ENCODE data around the gene MROH8.

The MROH8 gene

DNA sequence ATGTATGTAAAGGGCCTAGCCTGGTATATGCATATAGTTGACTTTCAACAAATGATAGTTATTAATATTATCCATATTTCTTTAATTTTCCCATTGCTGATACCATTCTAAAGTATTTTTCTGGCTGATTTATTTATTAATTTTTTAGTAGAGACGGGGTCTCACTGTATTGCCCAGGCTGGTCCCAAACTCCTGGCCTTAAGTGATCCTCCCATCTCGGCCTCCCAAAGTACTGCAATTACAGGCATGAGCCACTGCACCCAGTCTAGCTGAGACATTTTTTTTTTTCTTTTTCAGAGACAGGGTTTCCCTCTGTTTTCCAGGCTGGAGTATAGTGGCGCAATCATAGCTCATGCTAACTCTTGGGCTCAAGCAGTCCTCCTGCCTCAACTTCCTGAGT, 29.8 kb upstream of the MROH8 start:
- Histone ChIP-seq H3K79me2 (ENCODE audit: insufficient read depth, low read length) (no peaks in the 10 kb centered on the region), H4K20me1 (ENCODE audit: insufficient read depth, low read length) (no peaks in the 10 kb centered on the region), H3K9me3 (ENCODE audit: low read length) (no peaks in the 10 kb centered on the region), H3K4me2 (ENCODE audit: low read length) (no peak overlapping the region), H3F3A (ENCODE audit: insufficient read depth, low read length) (no peaks in the 10 kb centered on the region), H3K9ac (ENCODE audit: low read length) (no peak overlapping the region), H2AFZ (ENCODE audit: low read length) (no peak overlapping the region), H3K27me3 (ENCODE audit: insufficient read depth, low read length) (no peaks in the 10 kb centered on the region), H3K9me2 (ENCODE audit: low read depth, low read length) (no peaks in the 10 kb centered on the region), H3K27ac (ENCODE audit: low read depth, low read length, poor library complexity, severe bottlenecking) (no peak overlapping the region), H3K4me1 (ENCODE audit: insufficient read depth, low read length, severe bottlenecking) (no peaks in the 10 kb centered on the region), H3K36me3 (ENCODE audit: insufficient read depth, low read length) (peaks cover 88% of the 10 kb centered on the region), H3K4me3 (ENCODE audit: low read depth, low read length, poor library complexity, severe bottlenecking) (no peak overlapping the region)
- TF ChIP-seq, protein P1, sequence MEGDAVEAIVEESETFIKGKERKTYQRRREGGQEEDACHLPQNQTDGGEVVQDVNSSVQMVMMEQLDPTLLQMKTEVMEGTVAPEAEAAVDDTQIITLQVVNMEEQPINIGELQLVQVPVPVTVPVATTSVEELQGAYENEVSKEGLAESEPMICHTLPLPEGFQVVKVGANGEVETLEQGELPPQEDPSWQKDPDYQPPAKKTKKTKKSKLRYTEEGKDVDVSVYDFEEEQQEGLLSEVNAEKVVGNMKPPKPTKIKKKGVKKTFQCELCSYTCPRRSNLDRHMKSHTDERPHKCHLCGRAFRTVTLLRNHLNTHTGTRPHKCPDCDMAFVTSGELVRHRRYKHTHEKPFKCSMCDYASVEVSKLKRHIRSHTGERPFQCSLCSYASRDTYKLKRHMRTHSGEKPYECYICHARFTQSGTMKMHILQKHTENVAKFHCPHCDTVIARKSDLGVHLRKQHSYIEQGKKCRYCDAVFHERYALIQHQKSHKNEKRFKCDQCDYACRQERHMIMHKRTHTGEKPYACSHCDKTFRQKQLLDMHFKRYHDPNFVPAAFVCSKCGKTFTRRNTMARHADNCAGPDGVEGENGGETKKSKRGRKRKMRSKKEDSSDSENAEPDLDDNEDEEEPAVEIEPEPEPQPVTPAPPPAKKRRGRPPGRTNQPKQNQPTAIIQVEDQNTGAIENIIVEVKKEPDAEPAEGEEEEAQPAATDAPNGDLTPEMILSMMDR (IDR thresholded peaks at IDR 0.05; ENCODE audit: low read length) = no peak
- TF ChIP-seq EZH2 (IDR thresholded peaks at IDR 0.05; ENCODE audit: borderline replicate concordance, low read length) = no peak

DNA sequence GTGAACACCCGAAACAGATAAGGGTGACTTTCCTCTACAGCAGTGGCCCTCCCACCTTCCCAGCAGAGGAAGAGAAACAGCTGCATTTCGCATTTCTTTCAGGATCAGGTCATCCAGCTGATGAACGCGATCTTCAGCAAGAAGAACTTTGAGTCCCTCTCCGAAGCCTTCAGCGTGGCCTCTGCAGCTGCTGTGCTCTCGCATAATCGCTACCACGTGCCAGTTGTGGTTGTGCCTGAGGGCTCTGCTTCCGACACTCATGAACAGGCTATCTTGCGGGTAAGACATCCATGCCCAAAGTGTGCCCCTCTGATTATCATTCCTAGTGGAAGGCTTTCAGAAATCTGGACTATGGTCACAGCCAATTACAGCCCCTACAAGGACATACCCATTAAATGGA, 27.8 kb upstream of the MROH8 start:
- Histone ChIP-seq H3K9me3 (ENCODE audit: low read length) (no peaks in the 10 kb centered on the region), H3K4me1 (ENCODE audit: insufficient read depth, low read length, severe bottlenecking) (no peaks in the 10 kb centered on the region), H3K9ac (ENCODE audit: low read length) (no peak overlapping the region), H3K36me3 (ENCODE audit: insufficient read depth, low read length) (peaks cover 89% of the 10 kb centered on the region), H3K27ac (ENCODE audit: low read depth, low read length, poor library complexity, severe bottlenecking) (no peak overlapping the region), H3K4me2 (ENCODE audit: low read length) (no peak overlapping the region), H3F3A (ENCODE audit: insufficient read depth, low read length) (no peaks in the 10 kb centered on the region), H3K9me2 (ENCODE audit: low read depth, low read length) (no peaks in the 10 kb centered on the region), H2AFZ (ENCODE audit: low read length) (no peak overlapping the region), H3K4me3 (ENCODE audit: low read depth, low read length, poor library complexity, severe bottlenecking) (no peak overlapping the region), H3K27me3 (ENCODE audit: insufficient read depth, low read length) (no peaks in the 10 kb centered on the region), H4K20me1 (ENCODE audit: insufficient read depth, low read length) (no peaks in the 10 kb centered on the region), H3K79me2 (ENCODE audit: insufficient read depth, low read length) (no peaks in the 10 kb centered on the region)
- TF ChIP-seq EZH2 (IDR thresholded peaks at IDR 0.05; ENCODE audit: borderline replicate concordance, low read length) = no peak
- TF ChIP-seq, protein P1 (IDR thresholded peaks at IDR 0.05; ENCODE audit: low read length) = no peak

DNA sequence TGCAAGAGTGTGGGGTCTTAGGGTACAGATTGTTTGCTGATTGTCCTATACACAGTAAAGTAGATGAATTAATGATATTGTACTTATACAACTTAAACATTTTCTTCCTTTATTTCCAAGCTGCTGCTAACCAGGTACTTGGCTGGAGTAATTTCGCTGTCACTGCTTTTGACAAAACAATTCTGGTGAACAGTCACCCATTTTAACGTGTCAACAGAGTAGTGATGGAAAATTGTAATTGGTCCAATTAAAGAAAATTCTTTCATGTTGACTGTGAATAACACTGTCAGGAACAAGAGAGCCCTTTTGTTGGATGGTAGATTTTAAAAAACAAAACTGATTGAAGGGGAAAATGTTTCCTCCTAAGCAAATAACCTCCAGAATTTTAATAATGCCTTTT, 26.4 kb upstream of the MROH8 start:
- H3K27ac ChIP-seq (ENCODE audit: low read depth, low read length, poor library complexity, severe bottlenecking) = no peak overlapping the region
- H3K4me1 ChIP-seq (ENCODE audit: insufficient read depth, low read length, severe bottlenecking) = no peaks in the 10 kb centered on the region
- no peaks in the 10 kb centered on the region for H3K9me2 ChIP-seq (ENCODE audit: low read depth, low read length)
- H3K36me3 ChIP-seq (ENCODE audit: insufficient read depth, low read length) = peaks cover 93% of the 10 kb centered on the region
- H3K4me3 ChIP-seq (ENCODE audit: low read depth, low read length, poor library complexity, severe bottlenecking) = no peak overlapping the region
- no peaks in the 10 kb centered on the region for H3K27me3 ChIP-seq (ENCODE audit: insufficient read depth, low read length)
- no peaks in the 10 kb centered on the region for H3K9me3 ChIP-seq (ENCODE audit: low read length)
- H3K4me2 ChIP-seq (ENCODE audit: low read length) = no peak overlapping the region
- no peak overlapping the region for H3K9ac ChIP-seq (ENCODE audit: low read length)
- no peaks in the 10 kb centered on the region for H3F3A ChIP-seq (ENCODE audit: insufficient read depth, low read length)
- no peaks in the 10 kb centered on the region for H4K20me1 ChIP-seq (ENCODE audit: insufficient read depth, low read length)
- H2AFZ ChIP-seq (ENCODE audit: low read length) = no peak overlapping the region
- TF ChIP-seq EZH2 (IDR thresholded peaks at IDR 0.05; ENCODE audit: borderline replicate concordance, low read length) = no peak
- TF ChIP-seq, protein P1 (IDR thresholded peaks at IDR 0.05; ENCODE audit: low read length) = no peak
- H3K79me2 ChIP-seq (ENCODE audit: insufficient read depth, low read length) = no peaks in the 10 kb centered on the region

All from OCI-LY1 (cell line).